GM21526 (cell line): ENCODE measurements around the gene EIF3I.
"Not testable (repeated sequence)": the region's sequence is repeated elsewhere in the genome, so short reads cannot be mapped to it uniquely, and the experiment has no call there.

Experiments used
- ATAC-seq: cut with Tn5 transposase; IDR thresholded peaks from one replicate; pipeline ENCODE4 v1.9.1; 2021; ENCODE audit warnings: moderate library complexity; ENCODE audit not compliant: unreplicated experiment, low FRiP score

Gene EIF3I

DNA sequence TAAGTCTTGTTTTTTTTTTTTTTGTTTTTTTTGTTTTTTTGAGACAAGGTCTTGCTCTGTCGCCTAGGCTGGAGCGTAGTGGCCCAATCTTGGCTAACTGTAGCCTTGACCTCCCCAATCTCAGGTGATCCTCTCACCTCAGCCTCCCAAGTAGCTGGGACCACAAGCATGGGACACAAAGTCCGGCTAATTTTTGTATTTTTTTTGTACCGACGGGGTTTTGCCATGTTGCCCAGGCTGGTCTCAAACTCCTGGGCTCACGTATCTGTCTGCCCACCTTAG lies 35.0 kb downstream of the EIF3I start:
- no peak for ATAC-seq

DNA sequence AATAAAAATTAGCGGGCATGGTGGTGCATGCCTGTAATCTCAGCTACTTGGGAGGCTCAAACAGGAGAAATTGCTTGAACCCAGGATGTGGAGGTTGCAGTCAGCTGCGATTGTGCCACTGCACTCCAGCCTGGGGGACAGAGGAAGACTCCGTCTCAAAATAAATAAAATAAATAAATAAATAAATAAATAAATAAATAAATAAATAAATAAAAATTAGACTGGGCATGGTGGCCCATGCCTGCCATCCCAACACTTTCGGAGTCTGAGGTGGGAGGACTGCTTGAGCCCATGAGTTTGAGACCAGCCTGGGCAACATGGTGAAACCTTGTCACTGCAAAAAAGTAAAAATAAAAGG lies 41.0 kb downstream of the EIF3I start:
- not testable (repeated sequence) for ATAC-seq

DNA sequence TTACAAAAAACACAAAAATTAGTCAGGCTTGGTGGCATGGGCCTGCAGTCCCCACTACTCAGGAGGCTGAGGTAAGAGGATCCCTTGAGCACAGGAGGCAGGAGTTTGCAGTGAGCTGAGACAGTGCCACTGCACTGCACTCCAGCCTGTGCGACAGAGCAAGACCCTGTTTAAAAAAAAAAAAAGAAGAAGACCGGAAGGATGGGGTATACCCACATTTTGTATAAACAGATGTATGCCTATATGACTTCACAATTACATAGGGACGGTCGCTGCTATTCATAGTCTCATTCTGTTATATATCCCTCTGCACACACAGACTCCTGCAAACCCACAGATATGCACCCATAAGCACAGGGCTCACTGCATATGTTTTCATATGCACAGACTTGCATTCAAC lies 41.5 kb downstream of the EIF3I start:
- ATAC-seq: no peak

DNA sequence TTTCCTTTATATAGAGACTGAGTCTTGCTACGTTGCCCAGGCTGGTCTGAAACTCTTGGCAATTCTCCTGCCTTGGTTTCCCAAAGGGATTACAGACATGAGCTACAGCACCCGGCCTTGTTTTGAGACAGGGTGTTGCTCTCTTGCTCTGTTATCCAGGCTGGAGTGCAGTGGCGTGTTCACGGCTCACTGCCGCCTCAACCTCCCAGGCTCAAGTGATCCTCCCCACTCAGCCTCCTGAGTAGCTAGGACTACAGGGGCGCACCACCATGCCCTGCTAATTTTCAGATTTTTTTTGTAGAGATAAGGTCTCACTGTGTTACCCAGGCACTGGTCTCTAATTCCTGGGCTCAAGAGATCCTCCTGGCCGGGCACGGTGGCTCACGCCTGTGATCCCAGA lies 43.6 kb downstream of the EIF3I start:
- no peak for ATAC-seq

DNA sequence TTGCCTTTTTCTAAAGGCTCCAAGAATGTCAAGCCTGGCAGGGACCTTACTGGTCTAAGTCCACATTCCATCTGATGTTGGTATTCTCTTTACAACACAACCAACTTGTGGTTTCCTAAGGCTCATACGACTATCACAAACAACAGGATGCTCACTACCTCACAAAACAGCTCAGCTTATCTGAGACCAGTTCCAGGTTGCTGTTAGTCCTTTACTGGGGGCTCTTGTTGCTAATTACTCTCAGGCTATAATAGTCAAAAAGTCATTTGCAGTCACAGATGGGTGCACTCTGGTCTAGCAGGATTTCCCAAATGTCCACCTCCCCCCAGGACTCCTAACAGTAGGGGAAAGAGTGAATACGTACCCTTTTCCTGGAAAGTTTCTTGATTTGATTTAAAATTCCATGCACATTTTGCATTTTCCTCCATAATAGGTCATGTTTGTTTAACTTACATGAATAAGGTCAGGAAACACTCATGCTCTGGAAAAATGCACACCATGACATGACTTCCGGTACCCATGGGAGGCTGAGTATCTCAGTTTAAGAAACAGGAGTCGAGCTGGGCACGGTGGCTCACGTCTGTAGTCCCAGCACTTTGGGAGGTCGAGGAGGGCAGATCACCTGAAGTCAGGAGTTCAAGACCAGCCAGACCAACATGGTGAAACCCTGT lies 44.8 kb downstream of the EIF3I start:
- no peak for ATAC-seq

DNA sequence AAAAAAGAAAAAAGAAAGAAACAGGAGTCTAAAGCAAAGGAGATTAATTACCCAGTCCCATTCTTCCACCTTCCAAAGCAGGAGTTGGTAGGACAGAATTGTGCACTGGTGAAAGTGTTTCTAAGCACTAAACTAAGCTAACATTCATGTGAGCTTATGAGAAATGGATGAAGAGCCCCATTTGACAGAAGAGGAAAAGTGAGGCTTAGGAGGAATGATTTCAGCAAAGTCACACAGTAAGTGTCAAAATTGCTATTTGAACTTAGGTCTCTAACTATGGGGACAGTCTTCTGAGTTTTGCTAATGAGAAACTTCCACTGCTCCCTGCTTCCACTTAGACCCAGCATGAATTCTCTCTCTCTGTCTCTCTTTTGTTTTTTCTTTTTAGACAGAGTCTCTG lies 47.5 kb downstream of the EIF3I start:
- ATAC-seq: no peak

DNA sequence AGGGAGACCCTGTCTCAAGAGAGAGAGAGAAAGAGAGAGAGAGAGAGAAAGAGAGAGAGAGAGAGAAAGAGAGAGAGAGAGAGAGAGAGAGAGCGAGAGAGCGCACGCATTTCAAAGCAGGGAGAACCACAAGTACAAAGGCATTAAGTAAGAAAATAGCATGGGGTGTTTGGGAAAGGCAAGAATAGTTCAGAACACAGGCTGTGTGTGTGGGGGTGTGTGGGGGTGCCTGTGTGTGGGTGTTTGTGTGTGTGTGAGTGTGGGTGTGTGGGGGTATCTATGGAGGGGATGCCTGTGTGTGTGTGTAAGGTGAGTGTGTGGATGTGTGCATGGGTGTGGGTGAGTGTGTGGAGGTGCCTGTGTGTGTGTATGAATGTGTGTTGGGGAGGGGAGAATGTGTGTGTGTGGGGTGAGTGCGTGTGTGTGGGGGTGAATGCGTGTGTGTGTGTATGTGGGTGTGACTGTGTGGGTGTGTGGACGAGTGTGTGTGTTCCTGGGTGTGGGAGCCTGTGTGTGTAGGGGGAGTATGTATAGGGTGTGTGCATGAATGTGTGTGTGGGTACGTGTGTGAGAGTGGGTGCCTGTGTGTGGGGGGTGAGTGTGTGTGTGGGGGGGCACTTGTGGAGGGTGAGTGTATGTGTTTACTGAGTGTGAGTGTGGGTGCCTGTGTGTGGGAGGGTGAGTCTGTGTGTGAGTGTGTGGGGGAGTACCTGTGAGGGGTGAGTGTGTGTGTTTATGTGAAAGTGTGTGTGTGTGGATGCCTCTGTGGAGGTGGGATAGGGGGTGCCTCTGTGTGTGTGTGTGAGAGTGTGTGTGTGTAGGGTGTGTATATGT lies 50.6 kb downstream of the EIF3I start:
- ATAC-seq: no peak

DNA sequence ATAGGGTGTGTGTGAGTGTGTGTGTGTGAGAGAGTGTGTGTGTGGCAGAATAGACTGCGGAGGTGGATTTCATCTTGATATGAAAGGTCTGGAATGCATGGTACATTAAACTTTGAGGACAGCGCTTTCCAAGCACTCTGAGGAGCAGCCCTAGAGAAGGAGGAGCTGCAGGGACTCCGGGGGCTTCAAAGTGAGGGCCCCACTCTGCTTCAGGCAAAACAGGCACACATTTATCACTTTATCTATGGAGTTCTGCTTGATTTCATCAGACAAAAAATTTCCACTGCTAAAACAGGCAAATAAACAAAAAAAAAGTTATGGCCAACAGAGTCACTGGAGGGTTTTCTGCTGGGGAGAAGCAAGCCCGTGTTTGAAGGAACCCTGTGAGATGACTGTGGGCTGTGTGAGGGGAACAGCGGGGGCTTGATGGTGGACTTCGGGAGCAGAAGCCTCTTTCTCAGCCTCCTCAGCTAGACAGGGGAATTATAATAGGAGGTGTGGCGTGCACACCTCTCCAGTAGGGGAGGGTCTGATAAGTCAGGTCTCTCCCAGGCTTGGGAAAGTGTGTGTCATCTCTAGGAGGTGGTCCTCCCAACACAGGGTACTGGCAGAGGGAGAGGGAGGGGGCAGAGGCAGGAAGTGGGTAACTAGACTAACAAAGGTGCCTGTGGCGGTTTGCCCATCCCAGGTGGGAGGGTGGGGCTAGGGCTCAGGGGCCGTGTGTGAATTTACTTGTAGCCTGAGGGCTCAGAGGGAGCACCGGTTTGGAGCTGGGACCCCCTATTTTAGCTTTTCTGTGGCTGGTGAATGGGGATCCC lies 51.4 kb downstream of the EIF3I start:
- ATAC-seq: no peak

DNA sequence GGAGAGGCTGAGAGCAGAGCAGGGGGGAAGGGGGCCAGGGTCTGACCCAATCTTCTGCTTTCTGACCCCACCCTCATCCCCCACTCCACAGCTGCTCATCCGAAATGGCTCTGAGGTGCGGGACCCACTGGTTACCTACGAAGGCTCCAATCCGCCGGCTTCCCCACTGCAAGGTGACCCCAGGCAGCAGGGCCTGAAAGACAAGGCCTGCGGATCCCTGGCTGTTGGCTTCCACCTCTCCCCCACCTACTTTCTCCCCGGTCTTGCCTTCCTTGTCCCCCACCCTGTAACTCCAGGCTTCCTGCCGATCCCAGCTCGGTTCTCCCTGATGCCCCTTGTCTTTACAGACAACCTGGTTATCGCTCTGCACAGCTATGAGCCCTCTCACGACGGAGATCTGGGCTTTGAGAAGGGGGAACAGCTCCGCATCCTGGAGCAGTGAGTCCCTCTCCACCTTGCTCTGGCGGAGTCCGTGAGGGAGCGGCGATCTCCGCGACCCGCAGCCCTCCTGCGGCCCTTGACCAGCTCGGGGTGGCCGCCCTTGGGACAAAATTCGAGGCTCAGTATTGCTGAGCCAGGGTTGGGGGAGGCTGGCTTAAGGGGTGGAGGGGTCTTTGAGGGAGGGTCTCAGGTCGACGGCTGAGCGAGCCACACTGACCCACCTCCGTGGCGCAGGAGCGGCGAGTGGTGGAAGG lies 52.6 kb downstream of the EIF3I start:
- no peak for ATAC-seq

DNA sequence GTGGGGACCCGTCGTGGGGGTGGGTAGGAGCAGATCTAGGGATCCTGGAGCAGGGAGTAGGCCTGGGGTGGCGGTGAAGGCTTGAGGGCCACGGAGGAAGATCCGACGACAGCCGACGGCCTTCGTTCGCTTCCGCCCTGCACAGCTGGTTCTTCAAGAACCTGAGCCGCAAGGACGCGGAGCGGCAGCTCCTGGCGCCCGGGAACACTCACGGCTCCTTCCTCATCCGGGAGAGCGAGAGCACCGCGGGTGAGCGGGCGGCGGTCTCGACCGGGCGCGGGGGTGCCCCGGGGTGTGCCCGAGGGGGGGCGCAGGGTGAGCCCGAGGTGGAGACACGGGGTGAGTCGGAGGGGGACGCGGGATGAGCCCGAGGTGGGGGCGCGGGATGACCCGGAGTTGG lies 53.2 kb downstream of the EIF3I start:
- no peak for ATAC-seq

DNA sequence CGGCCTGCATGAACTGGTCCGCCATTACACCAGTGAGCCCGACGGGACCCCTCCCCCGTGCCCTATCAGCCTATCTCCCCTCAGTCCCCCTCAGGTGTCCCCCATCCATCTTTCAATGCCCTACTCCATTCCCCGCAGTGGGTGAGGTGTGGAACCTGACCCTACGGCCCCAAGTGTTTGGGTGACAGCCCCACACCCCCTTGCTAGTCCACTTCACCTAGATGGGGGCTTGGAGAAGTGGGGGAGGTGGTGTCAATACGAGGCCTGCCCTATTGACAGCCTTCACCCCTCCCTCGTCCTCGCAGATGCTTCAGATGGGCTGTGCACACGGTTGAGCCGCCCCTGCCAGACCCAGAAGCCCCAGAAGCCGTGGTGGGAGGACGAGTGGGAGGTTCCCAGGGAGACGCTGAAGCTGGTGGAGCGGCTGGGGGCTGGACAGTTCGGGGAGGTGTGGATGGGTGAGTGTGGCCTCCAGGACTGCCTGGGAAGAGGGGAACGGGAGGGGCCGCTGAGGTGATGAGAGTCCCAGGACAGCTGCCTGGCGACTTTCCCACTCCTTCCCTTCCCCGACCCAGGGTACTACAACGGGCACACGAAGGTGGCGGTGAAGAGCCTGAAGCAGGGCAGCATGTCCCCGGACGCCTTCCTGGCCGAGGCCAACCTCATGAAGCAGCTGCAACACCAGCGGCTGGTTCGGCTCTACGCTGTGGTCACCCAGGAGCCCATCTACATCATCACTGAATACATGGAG lies 54.0 kb downstream of the EIF3I start:
- no peak for ATAC-seq
